OCI-M2 (cell line): ENCODE results near the gene GPR142.

Experiments
- DNase-seq: peaks from one replicate; lab custom pipeline; 2025; ENCODE audit not compliant: unreplicated experiment; lab: John Stamatoyannopoulos, UW

Gene GPR142

DNA sequence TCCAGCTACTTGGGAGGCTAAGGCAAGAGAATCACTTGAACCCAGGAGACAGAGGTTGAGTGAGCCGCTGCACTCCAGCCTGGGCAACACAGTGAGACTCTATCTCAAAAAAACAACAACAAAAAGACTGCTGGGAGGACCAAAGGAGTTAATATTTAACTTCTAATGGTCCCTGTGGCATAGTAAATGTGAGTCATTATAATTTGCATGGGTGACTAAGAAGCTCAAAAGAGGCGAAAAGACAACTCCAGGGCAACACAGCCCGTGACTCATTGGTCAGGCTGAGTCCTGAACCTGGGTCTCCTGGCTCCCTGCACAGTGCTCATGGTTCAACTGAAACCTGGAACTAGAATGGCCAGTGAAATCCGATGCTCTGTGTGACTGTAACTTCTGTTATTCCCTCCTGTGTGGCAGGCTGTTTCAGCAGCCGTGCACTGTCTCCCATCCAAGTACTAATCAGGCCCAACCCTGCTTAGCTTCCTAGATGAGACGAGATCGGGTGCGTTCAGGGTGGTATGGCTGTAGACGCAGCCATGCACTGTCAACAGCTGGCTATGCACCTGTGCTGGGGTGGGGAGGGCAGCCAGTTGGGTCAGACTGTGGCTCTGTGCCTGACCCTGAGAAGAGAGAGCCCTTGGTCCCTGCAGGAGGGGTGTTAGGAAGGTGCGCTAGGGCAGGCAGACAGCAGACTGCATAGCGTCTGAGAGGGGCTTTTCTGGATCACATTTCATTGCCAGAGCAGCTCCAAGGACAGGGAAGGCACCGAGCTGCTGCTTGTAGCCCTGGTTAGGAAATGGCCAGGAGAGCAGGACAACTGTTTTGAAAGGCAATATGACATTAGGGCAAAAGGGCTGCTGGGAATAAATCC, 50.1 kb downstream of the GPR142 start:
- no peak for DNase-seq

GRCh38 chr17:74419928-74420411, 52.7 kb downstream of the GPR142 start:
- DNase-seq = no peak
